T-helper 17 cell (primary cell): ENCODE results near the gene PDK3. TPM values are rescaled to one million over a fixed set of nuclear protein-coding genes. Genes with fewer than 3 reads are reported as not detected.

Experiments
- ATAC-seq: fragments of 150-1000 bp; cut with Tn5 transposase; 2 replicates; pipeline ENCODE4 v1.10.0; 2021; ENCODE audit warnings: mild to moderate bottlenecking, moderate library complexity
- DNase-seq, 3 donors: peaks; one replicate each; pipeline versions ENCODE4 v3.0.0 to v3.0.0-alpha.2; 2020 to 2021
- H3K9me3 ChIP-seq: one replicate; pipeline ENCODE4 v1.7.0; 2013; ENCODE audit warnings: low read length, mild to moderate bottlenecking; ENCODE audit not compliant: control insufficient read depth, poor library complexity, severe bottlenecking
- H3K27ac Mint-ChIP-seq: one replicate; pipeline ENCODE4 v1.8.0; 2022; ENCODE audit warnings: mild to moderate bottlenecking, moderate library complexity, mixed read lengths
- H3K27me3 Mint-ChIP-seq: one replicate; pipeline ENCODE4 v1.8.0; 2022; ENCODE audit warnings: mixed read lengths
- H3K36me3 Mint-ChIP-seq: one replicate; pipeline ENCODE4 v1.8.0; 2022; ENCODE audit warnings: low read depth, mixed read lengths
- H3K4me1 Mint-ChIP-seq: one replicate; pipeline ENCODE4 v1.8.0; 2022; ENCODE audit warnings: mild to moderate bottlenecking, mixed read lengths
- H3K4me3 Mint-ChIP-seq: one replicate; pipeline ENCODE4 v1.8.0; 2022; ENCODE audit warnings: mild to moderate bottlenecking, moderate library complexity, mixed read lengths
- total RNA-seq, 4 donors: library from RNA in 2 of 4; stranded (reverse) in 2 of 4; gene quantifications; one replicate each; pipeline ENCODE4 v1.2.3 and lab custom pipeline; 2022 to 2026

Gene PDK3
- total RNA-seq, 2 donors from 2014 or later, result 20.3 to 21.2 TPM

- Mint-ChIP-seq H3K4me3 (no peak overlapping the region), H3K27me3 (no peaks in the 10 kb centered on the region), H3K4me1 (no peaks in the 10 kb centered on the region), H3K36me3 (no peaks in the 10 kb centered on the region), H3K27ac (no peak overlapping the region)
- ATAC-seq (no peak), DNase-seq (no peak)
- H3K9me3 ChIP-seq, result no peaks in the 10 kb centered on the region
Measured at GRCh38 chrX:24528605-24529004, 63.5 kb downstream of the PDK3 start.

- Mint-ChIP-seq H3K36me3 (peaks cover 13% of the 10 kb centered on the region), H3K27ac (no peak overlapping the region), H3K27me3 (no peaks in the 10 kb centered on the region), H3K4me3 (no peak overlapping the region), H3K4me1 (peaks cover 3% of the 10 kb centered on the region)
- H3K9me3 ChIP-seq, result no peaks in the 10 kb centered on the region
- DNase-seq (no peak), ATAC-seq (no peak)
Measured at GRCh38 chrX:24536551-24536950, 71.5 kb downstream of the PDK3 start.

- ATAC-seq (no peak), DNase-seq (no peak)
- H3K36me3 Mint-ChIP-seq, result peaks cover 10% of the 10 kb centered on the region
- H3K4me1 Mint-ChIP-seq, result no peaks in the 10 kb centered on the region
- H3K27me3 Mint-ChIP-seq, result no peaks in the 10 kb centered on the region
- H3K9me3 ChIP-seq, result no peaks in the 10 kb centered on the region
- H3K4me3 Mint-ChIP-seq, result no peak overlapping the region
- no peak overlapping the region for H3K27ac Mint-ChIP-seq
Measured at GRCh38 chrX:24542756-24543155, 77.7 kb downstream of the PDK3 start.

- peaks cover 5% of the 10 kb centered on the region for H3K36me3 Mint-ChIP-seq
- no peaks in the 10 kb centered on the region for H3K9me3 ChIP-seq
- H3K27ac Mint-ChIP-seq, result no peak overlapping the region
- H3K4me1 Mint-ChIP-seq, result no peaks in the 10 kb centered on the region
- no peak overlapping the region for H3K4me3 Mint-ChIP-seq
- ATAC-seq (no peak), DNase-seq (no peak)
- H3K27me3 Mint-ChIP-seq, result no peaks in the 10 kb centered on the region
Measured at GRCh38 chrX:24547961-24548360, 82.9 kb downstream of the PDK3 start.

- Mint-ChIP-seq H3K4me3 (no peak overlapping the region), H3K4me1 (no peaks in the 10 kb centered on the region), H3K27ac (no peak overlapping the region), H3K27me3 (no peaks in the 10 kb centered on the region), H3K36me3 (no peaks in the 10 kb centered on the region)
- no peak for DNase-seq
- no peak for ATAC-seq
- no peaks in the 10 kb centered on the region for H3K9me3 ChIP-seq
Measured at GRCh38 chrX:24550166-24550565, 85.1 kb downstream of the PDK3 start.

GRCh38 chrX:24553011-24553410 is 87.9 kb downstream of the PDK3 start:
- Mint-ChIP-seq H3K27me3 (no peaks in the 10 kb centered on the region), H3K4me1 (no peaks in the 10 kb centered on the region), H3K27ac (no peak overlapping the region), H3K36me3 (no peaks in the 10 kb centered on the region), H3K4me3 (no peak overlapping the region)
- DNase-seq, result no peak
- no peaks in the 10 kb centered on the region for H3K9me3 ChIP-seq
- ATAC-seq, result no peak

- no peaks in the 10 kb centered on the region for H3K4me1 Mint-ChIP-seq
- H3K27ac Mint-ChIP-seq, result no peak overlapping the region
- no peaks in the 10 kb centered on the region for H3K27me3 Mint-ChIP-seq
- no peaks in the 10 kb centered on the region for H3K9me3 ChIP-seq
- ATAC-seq, result no peak
- H3K36me3 Mint-ChIP-seq, result no peaks in the 10 kb centered on the region
- H3K4me3 Mint-ChIP-seq, result no peak overlapping the region
- DNase-seq, result no peak
Measured at GRCh38 chrX:24561121-24561520, 96.0 kb downstream of the PDK3 start.

- no peak overlapping the region for H3K27ac Mint-ChIP-seq
- no peaks in the 10 kb centered on the region for H3K27me3 Mint-ChIP-seq
- DNase-seq (no peak), ATAC-seq (no peak)
- no peak overlapping the region for H3K4me3 Mint-ChIP-seq
- no peaks in the 10 kb centered on the region for H3K36me3 Mint-ChIP-seq
- no peaks in the 10 kb centered on the region for H3K9me3 ChIP-seq
- H3K4me1 Mint-ChIP-seq, result no peaks in the 10 kb centered on the region
Measured at GRCh38 chrX:24563291-24564010, 98.4 kb downstream of the PDK3 start.

GRCh38 chrX:24566240-24566639 is 101.2 kb downstream of the PDK3 start:
- H3K4me1 Mint-ChIP-seq, result no peaks in the 10 kb centered on the region
- no peak for ATAC-seq
- no peak for DNase-seq
- H3K27ac Mint-ChIP-seq, result no peak overlapping the region
- no peaks in the 10 kb centered on the region for H3K9me3 ChIP-seq
- H3K27me3 Mint-ChIP-seq, result no peaks in the 10 kb centered on the region
- no peak overlapping the region for H3K4me3 Mint-ChIP-seq
- no peaks in the 10 kb centered on the region for H3K36me3 Mint-ChIP-seq

GRCh38 chrX:24567169-24567568 is 102.1 kb downstream of the PDK3 start:
- DNase-seq, result no peak
- Mint-ChIP-seq H3K27ac (no peak overlapping the region), H3K4me3 (no peak overlapping the region)

GRCh38 chrX:24574743-24575142 is 109.7 kb downstream of the PDK3 start:
- Mint-ChIP-seq H3K27ac (no peak overlapping the region), H3K27me3 (no peaks in the 10 kb centered on the region), H3K4me1 (no peaks in the 10 kb centered on the region), H3K36me3 (no peaks in the 10 kb centered on the region), H3K4me3 (no peak overlapping the region)
- DNase-seq (no peak), ATAC-seq (no peak)
- no peaks in the 10 kb centered on the region for H3K9me3 ChIP-seq

More at GRCh38 chrX:24567169-24567568, 102.1 kb downstream of the PDK3 start:
- ATAC-seq, result no peak
- no peaks in the 10 kb centered on the region for H3K36me3 Mint-ChIP-seq
- H3K4me1 Mint-ChIP-seq, result no peaks in the 10 kb centered on the region
- no peaks in the 10 kb centered on the region for H3K27me3 Mint-ChIP-seq
- H3K9me3 ChIP-seq, result no peaks in the 10 kb centered on the region

- Mint-ChIP-seq H3K27me3 (no peaks in the 10 kb centered on the region), H3K36me3 (no peaks in the 10 kb centered on the region), H3K27ac (no peak overlapping the region), H3K4me3 (no peak overlapping the region), H3K4me1 (no peaks in the 10 kb centered on the region)
- DNase-seq (no peak), ATAC-seq (no peak)
- H3K9me3 ChIP-seq, result no peaks in the 10 kb centered on the region
Measured at GRCh38 chrX:24575496-24575895, 110.4 kb downstream of the PDK3 start.

GRCh38 chrX:24577091-24577490 is 112.0 kb downstream of the PDK3 start:
- Mint-ChIP-seq H3K4me3 (no peak overlapping the region), H3K4me1 (no peaks in the 10 kb centered on the region), H3K36me3 (no peaks in the 10 kb centered on the region), H3K27me3 (no peaks in the 10 kb centered on the region), H3K27ac (no peak overlapping the region)
- H3K9me3 ChIP-seq, result no peaks in the 10 kb centered on the region
- DNase-seq (no peak), ATAC-seq (no peak)
